GM19455 (cell line): ENCODE data around the gene ZNF485.

Source experiments
- ATAC-seq: cut with Tn5 transposase; IDR thresholded peaks from one replicate; pipeline ENCODE4 v1.9.1; 2021; ENCODE audit not compliant: unreplicated experiment

ZNF485 gene

DNA sequence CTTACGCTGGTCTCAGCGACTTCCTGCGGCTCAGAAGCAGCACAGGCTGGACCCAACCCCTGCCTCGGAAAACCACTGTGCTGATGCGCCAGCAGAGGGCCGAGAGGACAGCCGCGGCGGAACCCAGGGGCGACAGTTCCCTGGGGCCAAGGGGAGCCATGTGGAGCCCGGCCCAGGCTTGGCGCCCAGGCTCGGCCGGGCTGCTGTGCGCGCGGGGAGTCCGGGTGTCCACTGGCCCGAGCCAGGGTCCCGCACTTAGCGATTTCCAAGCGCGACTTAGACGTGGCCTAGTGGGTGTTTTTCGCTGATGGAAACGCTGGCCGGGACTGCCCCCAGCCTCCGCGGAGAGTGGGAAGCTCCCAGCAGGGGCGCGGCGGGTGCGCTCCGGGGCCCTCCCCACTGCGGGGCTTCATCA, 61.1 kb downstream of the ZNF485 start:
- ATAC-seq, result no peak
